GM18868 (cell line): ENCODE results near the gene RIT2.

Experiments
- ATAC-seq: cut with Tn5 transposase; IDR thresholded peaks from one replicate; pipeline ENCODE4 v1.9.1; 2021; ENCODE audit warnings: mild to moderate bottlenecking, moderate library complexity; ENCODE audit not compliant: unreplicated experiment

The RIT2 gene

GRCh38 chr18:43115076-43115921 is at the start of gene RIT2:
Gene RIT2 (minus strand): TSS chr18:43115685.
- ATAC-seq: no peak

GRCh38 chr18:43161528-43161927 is 46.0 kb upstream of the RIT2 start:
- ATAC-seq: no peak

- ATAC-seq: no peak
Measured at GRCh38 chr18:43160509-43160908, 45.0 kb upstream of the RIT2 start.

GRCh38 chr18:43159926-43160325 is 44.4 kb upstream of the RIT2 start:
- ATAC-seq: no peak

GRCh38 chr18:43159086-43159770 is 43.7 kb upstream of the RIT2 start:
- no peak for ATAC-seq

GRCh38 chr18:43158381-43158780 is 42.9 kb upstream of the RIT2 start:
- ATAC-seq: no peak

- no peak for ATAC-seq
Measured at GRCh38 chr18:43155842-43156241, 40.4 kb upstream of the RIT2 start.

GRCh38 chr18:43148231-43148630 is 32.7 kb upstream of the RIT2 start:
- no peak for ATAC-seq

- no peak for ATAC-seq
Measured at GRCh38 chr18:43141208-43141607, 25.7 kb upstream of the RIT2 start.

- ATAC-seq: no peak
Measured at GRCh38 chr18:43139288-43139946, 23.9 kb upstream of the RIT2 start.

- no peak for ATAC-seq
Measured at GRCh38 chr18:43134876-43135275, 19.4 kb upstream of the RIT2 start.

- ATAC-seq: no peak
Measured at GRCh38 chr18:43130716-43131260, 15.3 kb upstream of the RIT2 start.

- ATAC-seq: no peak
Measured at GRCh38 chr18:43129946-43130524, 14.6 kb upstream of the RIT2 start.

- ATAC-seq: no peak
Measured at GRCh38 chr18:43125471-43125870, 10.0 kb upstream of the RIT2 start.

- no peak for ATAC-seq
Measured at GRCh38 chr18:43122955-43123354, 7.5 kb upstream of the RIT2 start.

GRCh38 chr18:43116699-43117294 is 1.3 kb upstream of the RIT2 start:
- ATAC-seq: no peak

- ATAC-seq: no peak
Measured at GRCh38 chr18:43113220-43113895, 2.1 kb downstream of the RIT2 start.

GRCh38 chr18:43108882-43109281 is 6.6 kb downstream of the RIT2 start:
- ATAC-seq: no peak

- no peak for ATAC-seq
Measured at GRCh38 chr18:43108469-43108868, 7.0 kb downstream of the RIT2 start.

- ATAC-seq: no peak
Measured at GRCh38 chr18:43093646-43094045, 21.8 kb downstream of the RIT2 start.
